ENCODE results near the gene C9orf40.

Gene C9orf40

GRCh38 chr9:74952201-74953151 lies at the start of gene C9orf40:
TSS of gene C9orf40 (minus strand) at chr9:74952912. CDS start at chr9:74952611, 301 bp downstream.
- TF ChIP-seq CTCF (IDR thresholded peaks at IDR 0.05; ENCODE audit: control insufficient read depth, insufficient read depth, low read depth, low read length, missing control alignments) = peak; percentile 82
- no peak for DNase-seq (ENCODE audit: low read depth)
- peak within 1 kb of the TSS; percentile 89 for H3K4me3 ChIP-seq (ENCODE audit: control insufficient read depth, low read depth, low read length)

- peak; percentile 66 for TF ChIP-seq CTCF (IDR thresholded peaks at IDR 0.05; ENCODE audit: control insufficient read depth, insufficient read depth, low read depth, low read length, missing control alignments)
- no peak overlapping the region for H3K4me3 ChIP-seq (ENCODE audit: control insufficient read depth, low read depth, low read length)
- DNase-seq (ENCODE audit: low read depth) = peak; percentile 80
These were observed 49.2 kb upstream of the C9orf40 start for GRCh38 chr9:75001719-75002421.

- no peak for TF ChIP-seq CTCF (IDR thresholded peaks at IDR 0.05; ENCODE audit: control insufficient read depth, insufficient read depth, low read depth, low read length, missing control alignments)
- DNase-seq (ENCODE audit: low read depth) = no peak
- no peak overlapping the region for H3K4me3 ChIP-seq (ENCODE audit: control insufficient read depth, low read depth, low read length)
These were observed 48.1 kb upstream of the C9orf40 start for GRCh38 chr9:75000835-75001234.

GRCh38 chr9:74985041-74985440 lies 32.3 kb upstream of the C9orf40 start:
- TF ChIP-seq CTCF (IDR thresholded peaks at IDR 0.05; ENCODE audit: control insufficient read depth, insufficient read depth, low read depth, low read length, missing control alignments) = no peak
- DNase-seq (ENCODE audit: low read depth) = no peak
- H3K4me3 ChIP-seq (ENCODE audit: control insufficient read depth, low read depth, low read length) = no peak overlapping the region

GRCh38 chr9:74983709-74984108 lies 31.0 kb upstream of the C9orf40 start:
- no peak for DNase-seq (ENCODE audit: low read depth)
- H3K4me3 ChIP-seq (ENCODE audit: control insufficient read depth, low read depth, low read length) = no peak overlapping the region
- no peak for TF ChIP-seq CTCF (IDR thresholded peaks at IDR 0.05; ENCODE audit: control insufficient read depth, insufficient read depth, low read depth, low read length, missing control alignments)

- H3K4me3 ChIP-seq (ENCODE audit: control insufficient read depth, low read depth, low read length) = no peak overlapping the region
- DNase-seq (ENCODE audit: low read depth) = no peak
- TF ChIP-seq CTCF (IDR thresholded peaks at IDR 0.05; ENCODE audit: control insufficient read depth, insufficient read depth, low read depth, low read length, missing control alignments) = no peak
These were observed 27.1 kb upstream of the C9orf40 start for GRCh38 chr9:74979844-74980243.
